ENCODE measurements around the gene WDR70. TPM values are rescaled to one million over a fixed set of nuclear protein-coding genes. Genes with fewer than 3 reads are reported as not detected.
"Not testable (repeated sequence)": the region's sequence is repeated elsewhere in the genome, so short reads cannot be mapped to it uniquely, and the experiment has no call there.

WDR70 gene
- total RNA-seq, 2 donors from 2014 or later = 16.2 to 27.1 TPM

DNA sequence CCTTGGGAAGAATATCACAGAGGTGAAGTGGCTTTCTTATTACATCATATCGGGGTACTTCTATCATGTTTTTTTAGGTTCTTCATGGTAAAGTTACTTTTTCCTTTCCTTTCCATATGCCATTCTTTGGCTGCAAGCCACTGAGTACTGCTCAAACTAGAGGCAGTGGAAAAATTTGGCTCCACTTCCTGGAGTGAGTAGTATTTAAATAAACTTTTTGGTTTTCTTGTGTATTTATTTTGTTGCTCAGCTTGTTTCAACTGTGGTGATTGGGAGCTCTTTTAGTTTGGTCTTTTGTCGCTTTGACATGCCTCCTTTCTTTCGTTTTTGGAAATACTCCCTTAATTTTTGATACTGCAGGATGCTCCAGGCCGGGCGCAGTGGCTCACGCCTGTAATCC is 69.8 kb downstream of the WDR70 start:
- 98% methylated on average over 6 of the region's 6 CpGs for WGBS
- intact Hi-C loops (cut with DNase I) = no loop called here
- Histone ChIP-seq H3K4me3 (no peak overlapping the region), H3K9me3 (no peaks in the 10 kb centered on the region), H3K36me3 (no peaks in the 10 kb centered on the region), H3K27me3 (replicated peaks; ENCODE audit: insufficient read depth) (no peaks in the 10 kb centered on the region), H3K4me1 (replicated peaks) (no peaks in the 10 kb centered on the region), H3K27ac (no peak overlapping the region)
- TF ChIP-seq POLR2A (IDR thresholded peaks at IDR 0.05) = no peak
- TF ChIP-seq, protein P1, sequence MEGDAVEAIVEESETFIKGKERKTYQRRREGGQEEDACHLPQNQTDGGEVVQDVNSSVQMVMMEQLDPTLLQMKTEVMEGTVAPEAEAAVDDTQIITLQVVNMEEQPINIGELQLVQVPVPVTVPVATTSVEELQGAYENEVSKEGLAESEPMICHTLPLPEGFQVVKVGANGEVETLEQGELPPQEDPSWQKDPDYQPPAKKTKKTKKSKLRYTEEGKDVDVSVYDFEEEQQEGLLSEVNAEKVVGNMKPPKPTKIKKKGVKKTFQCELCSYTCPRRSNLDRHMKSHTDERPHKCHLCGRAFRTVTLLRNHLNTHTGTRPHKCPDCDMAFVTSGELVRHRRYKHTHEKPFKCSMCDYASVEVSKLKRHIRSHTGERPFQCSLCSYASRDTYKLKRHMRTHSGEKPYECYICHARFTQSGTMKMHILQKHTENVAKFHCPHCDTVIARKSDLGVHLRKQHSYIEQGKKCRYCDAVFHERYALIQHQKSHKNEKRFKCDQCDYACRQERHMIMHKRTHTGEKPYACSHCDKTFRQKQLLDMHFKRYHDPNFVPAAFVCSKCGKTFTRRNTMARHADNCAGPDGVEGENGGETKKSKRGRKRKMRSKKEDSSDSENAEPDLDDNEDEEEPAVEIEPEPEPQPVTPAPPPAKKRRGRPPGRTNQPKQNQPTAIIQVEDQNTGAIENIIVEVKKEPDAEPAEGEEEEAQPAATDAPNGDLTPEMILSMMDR (IDR thresholded peaks at IDR 0.05) = no peak
- no peak for TF ChIP-seq POLR2AphosphoS5 (IDR thresholded peaks at IDR 0.05)
- no peak for DNase-seq (ENCODE audit: low spot score)

DNA sequence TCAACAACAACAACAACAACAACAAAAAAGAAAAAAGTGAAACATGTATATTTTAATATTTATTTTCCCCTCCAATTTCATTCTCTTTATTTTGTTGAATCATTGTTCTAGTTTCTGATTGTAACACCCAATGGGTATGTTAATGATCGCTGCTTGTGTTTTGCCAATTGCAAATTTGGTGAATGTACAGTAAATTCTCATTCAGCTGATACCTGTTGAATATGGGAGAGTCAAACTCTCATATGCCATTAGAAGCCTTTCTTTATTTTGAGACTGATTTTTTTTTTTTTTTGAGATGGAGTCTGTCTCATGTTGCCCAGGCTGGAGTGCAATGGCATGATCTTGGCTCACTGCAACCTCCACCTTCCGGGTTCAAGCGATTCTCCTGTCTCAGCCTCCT is 72.9 kb downstream of the WDR70 start:
- intact Hi-C loops (cut with DNase I) = not testable (repeated sequence)

DNA sequence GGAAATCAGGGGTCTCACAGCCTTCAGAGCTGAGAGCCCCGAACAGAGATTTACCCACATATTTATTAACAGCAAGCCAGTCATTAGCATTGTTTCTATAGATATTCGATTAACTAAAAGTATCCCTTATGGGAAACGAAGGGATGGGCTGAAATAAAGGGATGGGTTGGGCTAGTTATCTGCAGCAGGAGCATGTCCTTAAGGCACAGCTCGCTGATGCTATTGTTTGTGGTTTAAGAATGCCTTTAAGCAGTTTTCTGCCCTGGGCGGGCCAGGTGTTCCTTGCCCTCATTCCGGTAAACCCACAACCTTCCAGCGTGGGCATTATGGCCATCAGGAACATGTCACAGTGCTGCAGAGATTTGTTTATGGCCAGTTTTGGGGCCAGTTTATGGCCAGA is 74.1 kb downstream of the WDR70 start:
- H3K27ac ChIP-seq; H3K27me3 ChIP-seq (replicated peaks; ENCODE audit: insufficient read depth); H3K4me3 ChIP-seq; DNase-seq (ENCODE audit: low spot score); intact Hi-C loops (cut with DNase I); H3K36me3 ChIP-seq; H3K9me3 ChIP-seq; H3K4me1 ChIP-seq (replicated peaks): not testable (repeated sequence)
- 97% methylated on average over 7 of the region's 7 CpGs for WGBS

More for the DNA sequence above, 72.9 kb downstream of the WDR70 start:
- not testable (repeated sequence) for H3K4me3 ChIP-seq; H3K4me1 ChIP-seq (replicated peaks); H3K27ac ChIP-seq; H3K27me3 ChIP-seq (replicated peaks; ENCODE audit: insufficient read depth); H3K36me3 ChIP-seq; H3K9me3 ChIP-seq; DNase-seq (ENCODE audit: low spot score)
- 95% methylated on average over 3 of the region's 3 CpGs for WGBS

DNA sequence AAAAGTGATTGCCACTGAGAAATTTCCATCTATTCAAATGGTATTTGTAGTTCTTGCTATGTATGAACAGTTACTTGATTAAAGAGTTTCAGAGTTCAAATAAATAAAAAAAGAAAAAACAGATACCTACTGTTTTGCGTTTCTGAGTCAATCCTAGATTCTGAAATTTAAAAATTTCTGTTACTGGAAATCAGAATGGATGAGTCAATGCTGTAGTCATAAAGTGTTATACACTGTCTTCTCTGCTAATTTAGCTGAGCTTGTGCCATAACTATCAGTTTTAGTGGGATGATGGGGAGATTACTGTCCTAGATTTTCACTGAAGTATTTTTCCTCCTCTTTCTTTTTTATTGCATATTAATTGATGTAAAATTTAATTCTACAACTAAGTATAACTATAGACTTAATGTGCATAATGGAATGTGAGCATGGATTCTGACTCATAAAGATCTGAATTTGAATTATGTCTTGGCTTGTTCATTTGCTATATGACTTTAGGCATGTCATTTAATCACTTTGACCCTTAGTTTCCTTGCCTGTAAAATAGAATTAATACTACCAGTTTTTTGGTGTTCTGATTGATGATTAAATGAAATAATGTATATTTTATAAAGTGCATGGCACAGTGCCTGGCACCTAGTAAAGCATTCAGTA is 75.4 kb downstream of the WDR70 start:
- H3K36me3 ChIP-seq; intact Hi-C loops (cut with DNase I); H3K27ac ChIP-seq; H3K4me3 ChIP-seq; H3K27me3 ChIP-seq (replicated peaks; ENCODE audit: insufficient read depth); H3K9me3 ChIP-seq; H3K4me1 ChIP-seq (replicated peaks); DNase-seq (ENCODE audit: low spot score): not testable (repeated sequence)
- WGBS = 76% methylated on average over 1 of the region's 1 CpG

DNA sequence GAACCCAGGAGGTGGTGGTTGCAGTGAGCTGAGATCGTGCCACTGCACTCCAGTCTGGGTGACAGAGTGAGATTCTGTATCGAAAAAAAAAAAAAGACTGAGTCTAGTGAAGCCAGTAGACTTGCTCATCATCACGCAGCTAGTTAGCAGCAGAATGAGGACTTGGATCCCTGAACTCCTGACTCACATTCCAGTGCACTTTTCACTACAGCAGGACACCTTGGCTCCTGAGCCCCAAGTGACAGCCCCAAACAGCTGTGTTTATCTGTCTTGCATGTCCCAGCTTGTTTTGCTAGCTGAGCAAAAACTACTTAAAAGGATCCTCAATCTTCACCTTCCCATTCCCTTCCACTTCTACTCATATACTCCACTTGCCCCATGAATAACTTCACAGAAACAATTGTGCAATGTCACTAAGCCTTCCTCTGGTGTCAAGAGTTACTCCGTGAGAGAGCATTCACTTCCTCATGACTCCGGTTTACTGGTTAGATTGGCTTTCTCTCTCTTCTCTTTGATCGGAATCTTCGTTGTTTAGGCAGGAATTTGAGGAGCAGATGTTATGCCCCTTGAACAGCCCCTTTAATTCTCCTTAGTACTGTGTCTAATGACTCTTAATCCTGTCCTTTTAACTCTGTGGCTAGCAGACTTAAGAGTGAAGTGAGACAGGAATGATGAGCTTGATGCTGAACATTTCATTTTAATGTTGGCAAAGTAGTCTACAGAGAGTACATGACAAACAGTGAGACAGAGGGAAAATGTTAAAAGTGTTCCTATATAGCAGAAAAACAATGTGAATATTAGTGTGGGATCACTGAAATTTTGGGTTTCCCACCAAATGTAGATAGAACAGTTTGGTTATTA is 84.3 kb downstream of the WDR70 start:
- H3K4me1 ChIP-seq (replicated peaks); intact Hi-C loops (cut with DNase I); H3K9me3 ChIP-seq; H3K4me3 ChIP-seq; DNase-seq (ENCODE audit: low spot score); H3K27me3 ChIP-seq (replicated peaks; ENCODE audit: insufficient read depth); H3K36me3 ChIP-seq; H3K27ac ChIP-seq: not testable (repeated sequence)
- 57% methylated on average over 7 of the region's 7 CpGs for WGBS

DNA sequence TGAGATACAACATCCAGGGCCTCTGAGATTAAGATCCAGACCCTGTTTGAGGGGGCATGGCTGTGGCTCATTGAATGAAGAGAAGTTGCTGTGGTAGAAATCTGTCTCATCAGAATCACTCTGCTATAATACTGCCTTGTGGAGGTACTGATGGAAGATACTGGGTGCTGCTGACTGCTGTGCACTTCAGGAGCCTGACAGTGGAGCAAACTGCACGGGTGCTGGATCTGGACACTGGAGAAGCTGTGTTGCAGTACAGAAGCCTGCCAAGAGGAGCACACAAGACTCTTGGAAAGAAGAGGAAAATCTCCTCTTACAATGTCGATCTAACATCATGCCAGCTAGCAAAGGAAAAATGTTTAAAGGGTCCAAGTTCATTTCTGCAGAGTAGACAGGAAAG is 85.5 kb downstream of the WDR70 start:
- WGBS = 41% methylated on average over 2 of the region's 2 CpGs
- H3K27me3 ChIP-seq (replicated peaks; ENCODE audit: insufficient read depth); intact Hi-C loops (cut with DNase I); H3K27ac ChIP-seq; DNase-seq (ENCODE audit: low spot score); H3K4me1 ChIP-seq (replicated peaks); H3K36me3 ChIP-seq; H3K9me3 ChIP-seq; H3K4me3 ChIP-seq: not testable (repeated sequence)

DNA sequence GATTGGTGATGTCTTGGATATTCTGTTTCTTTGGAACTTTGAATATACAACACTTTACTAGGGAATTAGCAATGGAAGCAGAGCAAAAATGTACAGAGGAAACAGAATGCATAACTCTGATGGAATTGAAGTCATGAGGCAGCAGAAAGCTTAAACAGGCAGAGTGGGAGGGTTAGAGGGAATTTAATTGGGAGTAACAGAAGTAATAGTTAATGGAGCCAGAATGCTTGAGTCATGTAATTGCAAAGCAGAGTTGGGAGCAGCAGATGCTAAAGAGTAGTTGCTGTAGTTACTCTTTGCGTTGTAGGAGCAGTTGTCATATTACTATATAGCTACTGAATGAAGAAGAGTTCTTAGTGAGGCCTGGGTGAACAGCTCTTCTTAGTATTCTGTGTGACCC is 90.3 kb downstream of the WDR70 start:
- intact Hi-C loops (cut with DNase I); H3K4me3 ChIP-seq; H3K36me3 ChIP-seq; H3K9me3 ChIP-seq; H3K27me3 ChIP-seq (replicated peaks; ENCODE audit: insufficient read depth); H3K27ac ChIP-seq; DNase-seq (ENCODE audit: low spot score); H3K4me1 ChIP-seq (replicated peaks): not testable (repeated sequence)
- 100% methylated on average over 1 of the region's 1 CpG for WGBS

DNA sequence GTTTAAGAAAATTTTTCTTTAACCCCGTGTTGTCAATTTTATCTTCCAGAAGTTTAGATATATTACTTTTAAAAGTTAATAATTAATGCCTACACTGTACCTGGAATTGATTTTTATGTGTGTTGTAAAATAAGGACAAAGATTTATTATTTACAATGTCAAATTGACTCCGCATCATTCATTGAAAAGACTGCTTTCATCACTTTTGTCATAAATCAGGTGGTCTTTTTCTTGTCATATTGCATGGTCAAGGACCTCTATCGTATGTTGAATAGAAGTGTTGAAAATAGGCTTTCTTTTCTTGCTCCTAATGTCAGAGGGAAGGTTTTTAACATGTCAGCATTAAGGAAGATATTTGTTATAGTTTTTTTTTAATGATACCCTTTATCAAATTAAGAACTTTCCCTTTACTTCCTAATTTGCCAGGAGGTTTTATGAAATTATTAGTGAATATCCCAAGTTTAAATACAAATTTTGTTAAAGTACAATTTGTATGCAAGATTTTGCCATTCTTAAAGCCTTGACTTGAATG is 92.6 kb downstream of the WDR70 start:
- intact Hi-C loops (cut with DNase I) = no loop called here
- TF ChIP-seq POLR2AphosphoS5 (IDR thresholded peaks at IDR 0.05) (no peak), POLR2A (IDR thresholded peaks at IDR 0.05) (no peak)
- TF ChIP-seq, protein P1 (IDR thresholded peaks at IDR 0.05) = no peak
- H3K27ac ChIP-seq = no peak overlapping the region
- no peak for DNase-seq (ENCODE audit: low spot score)
- no peaks in the 10 kb centered on the region for H3K4me1 ChIP-seq (replicated peaks)
- no peaks in the 10 kb centered on the region for H3K27me3 ChIP-seq (replicated peaks; ENCODE audit: insufficient read depth)
- no peaks in the 10 kb centered on the region for H3K9me3 ChIP-seq
- no peaks in the 10 kb centered on the region for H3K36me3 ChIP-seq
- WGBS = 57% methylated on average over 3 of the region's 3 CpGs
- H3K4me3 ChIP-seq = no peak overlapping the region

Data from prostate gland (tissue), 2 donors.